ENCODE results near the gene EXOSC9. TPM values are rescaled to one million over a fixed set of nuclear protein-coding genes. Genes with fewer than 3 reads are reported as not detected.

The EXOSC9 gene
- total RNA-seq, 1 donor from 2014 or later: 10.4 TPM

DNA sequence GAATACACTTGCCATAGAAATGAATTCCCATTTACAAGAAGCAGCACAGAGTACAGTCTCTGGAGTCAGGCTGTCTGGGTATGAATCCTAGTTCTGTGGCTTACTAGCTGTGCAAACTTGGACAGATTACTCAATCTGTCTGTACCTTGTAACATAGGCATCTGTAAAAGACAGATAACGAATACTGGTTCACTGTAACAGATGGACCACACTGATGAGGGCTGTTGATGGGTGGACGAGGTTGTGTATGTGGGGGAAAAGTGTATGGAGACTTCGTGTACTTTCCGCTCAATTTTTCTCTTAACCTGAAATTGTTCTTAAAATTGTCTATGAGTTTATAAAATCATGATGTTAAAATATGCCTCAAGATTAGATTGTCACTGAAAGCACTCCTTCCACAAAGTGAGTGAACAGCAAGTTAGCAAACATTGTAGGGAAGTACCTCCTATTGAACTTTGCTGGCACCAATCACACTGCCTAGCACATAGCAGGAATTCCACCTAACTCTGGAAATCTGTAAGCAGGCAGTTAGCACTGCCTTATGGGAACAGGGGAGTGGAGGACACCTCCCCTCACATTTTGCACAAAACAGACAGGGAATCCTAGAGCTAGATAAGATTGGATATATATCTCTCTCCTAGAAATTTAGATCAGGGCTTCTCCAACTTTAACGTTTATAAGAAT, 6.5 kb upstream of the EXOSC9 start:
- H3K4me3 ChIP-seq: no peak overlapping the region
- H3K36me3 ChIP-seq: no peaks in the 10 kb centered on the region
- TF ChIP-seq, protein P1, sequence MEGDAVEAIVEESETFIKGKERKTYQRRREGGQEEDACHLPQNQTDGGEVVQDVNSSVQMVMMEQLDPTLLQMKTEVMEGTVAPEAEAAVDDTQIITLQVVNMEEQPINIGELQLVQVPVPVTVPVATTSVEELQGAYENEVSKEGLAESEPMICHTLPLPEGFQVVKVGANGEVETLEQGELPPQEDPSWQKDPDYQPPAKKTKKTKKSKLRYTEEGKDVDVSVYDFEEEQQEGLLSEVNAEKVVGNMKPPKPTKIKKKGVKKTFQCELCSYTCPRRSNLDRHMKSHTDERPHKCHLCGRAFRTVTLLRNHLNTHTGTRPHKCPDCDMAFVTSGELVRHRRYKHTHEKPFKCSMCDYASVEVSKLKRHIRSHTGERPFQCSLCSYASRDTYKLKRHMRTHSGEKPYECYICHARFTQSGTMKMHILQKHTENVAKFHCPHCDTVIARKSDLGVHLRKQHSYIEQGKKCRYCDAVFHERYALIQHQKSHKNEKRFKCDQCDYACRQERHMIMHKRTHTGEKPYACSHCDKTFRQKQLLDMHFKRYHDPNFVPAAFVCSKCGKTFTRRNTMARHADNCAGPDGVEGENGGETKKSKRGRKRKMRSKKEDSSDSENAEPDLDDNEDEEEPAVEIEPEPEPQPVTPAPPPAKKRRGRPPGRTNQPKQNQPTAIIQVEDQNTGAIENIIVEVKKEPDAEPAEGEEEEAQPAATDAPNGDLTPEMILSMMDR (IDR thresholded peaks at IDR 0.05; ENCODE audit: borderline replicate concordance): no peak
- intact Hi-C loops (cut with micrococcal nuclease): loop anchor here (2.0 kb wide), 1 partner anchor 32 kb away; no protein-coding TSS in a partner anchor
- H3K27ac ChIP-seq (replicated peaks): no peak overlapping the region
- no peaks in the 10 kb centered on the region for H3K4me1 ChIP-seq
- no peaks in the 10 kb centered on the region for H3K9me3 ChIP-seq (replicated peaks)
- peaks cover 19% of the 10 kb centered on the region for H3K27me3 ChIP-seq (ENCODE audit: low read depth)
- no peak for DNase-seq

DNA sequence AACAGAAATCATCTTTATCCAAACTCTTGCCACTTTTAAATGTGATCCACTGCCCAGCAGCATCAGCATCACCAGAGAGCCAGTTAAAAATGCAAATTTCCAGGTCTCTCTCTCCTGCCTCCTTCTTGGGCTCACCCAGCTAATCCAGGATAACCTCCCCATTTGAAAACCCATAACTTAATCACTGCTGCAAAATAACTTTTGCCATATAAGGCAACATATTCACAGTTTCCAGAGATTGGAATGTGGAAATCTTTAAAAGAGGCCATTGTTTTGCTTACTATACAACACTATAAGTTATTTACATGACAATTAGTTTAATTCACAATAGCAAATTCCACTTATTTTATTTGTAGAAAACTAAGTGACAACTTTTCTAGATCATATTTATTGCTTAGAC, 4.8 kb upstream of the EXOSC9 start:
- Histone ChIP-seq H3K9me3 (replicated peaks) (no peaks in the 10 kb centered on the region), H3K4me1 (peaks cover 10% of the 10 kb centered on the region), H3K27ac (replicated peaks) (no peak overlapping the region), H3K4me3 (no peak overlapping the region), H3K36me3 (no peaks in the 10 kb centered on the region), H3K27me3 (ENCODE audit: low read depth) (peaks cover 19% of the 10 kb centered on the region)
- TF ChIP-seq, protein P1 (IDR thresholded peaks at IDR 0.05; ENCODE audit: borderline replicate concordance): no peak
- DNase-seq: no peak
- intact Hi-C loops (cut with micrococcal nuclease): no loop called here

DNA sequence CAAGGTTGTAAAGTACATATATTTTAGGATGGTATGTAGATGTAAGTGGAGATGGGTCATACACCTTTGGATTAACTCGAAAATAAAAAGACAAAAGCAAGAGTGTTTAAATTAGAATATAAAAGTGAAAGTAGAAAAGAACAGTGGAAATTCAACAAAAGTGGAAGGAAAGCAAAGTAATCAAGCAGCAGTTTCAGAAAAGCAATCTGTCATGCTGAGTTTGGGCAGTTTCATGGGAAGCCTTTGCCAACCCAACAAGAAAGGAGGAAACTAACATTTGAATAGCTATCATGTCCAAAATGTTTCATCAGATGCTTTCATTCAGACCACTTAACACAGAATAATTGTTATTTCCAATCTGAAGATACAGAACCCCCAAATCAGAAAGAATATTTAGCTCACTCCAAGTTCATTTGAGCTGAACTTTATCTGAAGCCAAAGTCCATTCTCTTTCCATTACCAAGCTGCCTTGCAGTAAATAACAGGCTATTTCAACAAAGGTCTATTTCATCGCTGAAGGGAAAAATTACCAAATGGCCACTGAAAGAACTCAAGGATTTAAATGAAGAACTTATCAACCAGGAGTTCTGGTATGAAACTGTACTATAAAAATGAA, 1.8 kb upstream of the EXOSC9 start:
- H3K27me3 ChIP-seq (ENCODE audit: low read depth): peaks cover 5% of the 10 kb centered on the region
- H3K27ac ChIP-seq (replicated peaks): no peak overlapping the region
- peaks cover 19% of the 10 kb centered on the region for H3K36me3 ChIP-seq
- TF ChIP-seq, protein P1 (IDR thresholded peaks at IDR 0.05; ENCODE audit: borderline replicate concordance): no peak
- peaks cover 28% of the 10 kb centered on the region for H3K4me1 ChIP-seq
- H3K4me3 ChIP-seq: no peak overlapping the region
- DNase-seq: no peak
- intact Hi-C loops (cut with micrococcal nuclease): no loop called here
- H3K9me3 ChIP-seq (replicated peaks): no peaks in the 10 kb centered on the region

DNA sequence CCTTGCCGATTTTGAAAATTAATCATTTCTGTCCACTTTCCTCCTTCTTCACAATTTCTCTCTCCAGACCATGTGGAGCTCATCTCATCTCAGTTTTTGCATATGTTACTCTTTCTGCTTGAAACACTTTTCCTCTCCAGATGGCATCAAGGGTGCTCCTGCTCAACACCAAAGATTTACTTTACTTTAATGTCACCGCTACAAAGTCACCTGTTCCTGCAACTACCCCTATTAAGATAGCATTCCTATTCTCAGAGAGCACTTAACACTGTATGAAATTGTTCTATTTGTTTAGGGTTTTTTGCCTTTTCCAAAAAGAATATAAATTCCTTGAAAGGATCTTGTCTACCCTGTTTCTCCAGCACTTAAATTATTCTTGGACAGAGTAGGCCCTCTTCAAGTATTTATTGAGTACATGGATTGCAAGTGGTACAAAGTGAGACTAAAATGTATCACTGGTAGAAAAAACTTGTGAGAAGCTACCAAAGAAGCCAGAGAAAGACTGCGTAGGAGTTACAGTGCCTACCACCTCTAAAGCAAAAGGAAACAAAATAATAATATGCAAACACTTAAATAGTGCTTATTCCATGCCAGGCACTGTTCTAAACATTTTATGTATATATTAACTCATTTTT, 1.1 kb upstream of the EXOSC9 start:
- H3K4me3 ChIP-seq: peak overlapping the region; percentile 83
- peaks cover 2% of the 10 kb centered on the region for H3K27me3 ChIP-seq (ENCODE audit: low read depth)
- DNase-seq: no peak
- TF ChIP-seq, protein P1 (IDR thresholded peaks at IDR 0.05; ENCODE audit: borderline replicate concordance): no peak
- H3K36me3 ChIP-seq: peaks cover 25% of the 10 kb centered on the region
- H3K9me3 ChIP-seq (replicated peaks): no peaks in the 10 kb centered on the region
- H3K27ac ChIP-seq (replicated peaks): peak overlapping the region; percentile 94
- intact Hi-C loops (cut with micrococcal nuclease): no loop called here
- H3K4me1 ChIP-seq: peaks cover 28% of the 10 kb centered on the region

DNA sequence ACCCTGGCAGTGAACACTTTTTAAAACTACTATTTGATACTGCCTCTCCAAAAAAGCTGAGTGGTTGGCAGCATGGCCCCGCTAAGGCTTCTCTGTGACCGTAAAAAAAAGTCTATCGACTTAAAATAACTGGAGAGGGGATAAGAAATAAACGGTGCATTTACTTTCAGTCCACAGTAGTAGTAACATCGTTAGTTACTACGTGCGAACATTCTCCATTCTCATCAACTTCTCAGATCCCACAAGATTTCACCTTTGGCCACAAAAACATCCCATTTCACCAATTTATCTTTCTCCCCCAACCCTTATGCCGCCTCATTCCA, 524 bp upstream of the EXOSC9 start:
- Histone ChIP-seq H3K4me1 (peaks cover 28% of the 10 kb centered on the region), H3K4me3 (peak overlapping the region; percentile 83), H3K9me3 (replicated peaks) (no peaks in the 10 kb centered on the region), H3K27ac (replicated peaks) (peak overlapping the region; percentile 94), H3K27me3 (ENCODE audit: low read depth) (no peaks in the 10 kb centered on the region), H3K36me3 (peaks cover 31% of the 10 kb centered on the region)
- intact Hi-C loops (cut with micrococcal nuclease): no loop called here
- no peak for DNase-seq
- TF ChIP-seq, protein P1 (IDR thresholded peaks at IDR 0.05; ENCODE audit: borderline replicate concordance): no peak

All from left ventricle myocardium inferior (tissue), 1 donor.